Fibroblast of lung (primary cell): ENCODE data around the gene RNF5. TPM values are rescaled to one million over a fixed set of nuclear protein-coding genes. Genes with fewer than 3 reads are reported as not detected.

Experiments used
- DNase-seq, 2 donors: peaks; one replicate each; pipeline versions ENCODE4 v3.0.0 to v3.0.0-alpha.2; 2010; ENCODE audit warnings: low read depth in 2 of 2
- H2AFZ ChIP-seq: 2 replicates; pipeline ENCODE4 v1.5.1; 2012; ENCODE audit warnings: low read length, control low read depth, inconsistent platforms
- H3K27ac ChIP-seq: 2 replicates; pipeline ENCODE4 v1.5.1; 2011; ENCODE audit warnings: low read length, control low read depth; ENCODE audit not compliant: insufficient read depth
- H3K27me3 ChIP-seq: 2 replicates; pipeline ENCODE4 v1.5.1; 2011; ENCODE audit warnings: mild to moderate bottlenecking, low read length; ENCODE audit not compliant: control insufficient read depth, insufficient read depth
- H3K36me3 ChIP-seq: 2 replicates; pipeline ENCODE4 v1.5.1; 2011; ENCODE audit warnings: low read length; ENCODE audit not compliant: control insufficient read depth, insufficient read depth
- H3K4me1 ChIP-seq: 2 replicates; pipeline ENCODE4 v1.5.1; 2011; ENCODE audit warnings: low read length; ENCODE audit not compliant: control insufficient read depth, insufficient read depth; ENCODE audit errors: extremely low read depth
- H3K4me2 ChIP-seq: 2 replicates; pipeline ENCODE4 v1.5.1; 2011; ENCODE audit warnings: low read length, control low read depth; ENCODE audit not compliant: insufficient read depth; ENCODE audit errors: extremely low read depth
- H3K4me3 ChIP-seq, 4 experiments: fragments of 200-600 bp in 1 of 4; sonication (generic) in 1 of 4; replicated peaks in 1 of 4; 2 replicates each; pipeline ENCODE4 v1.5.1; 2011 to 2016; ENCODE audit warnings: low read length in 4 of 4, low read depth in 3 of 4, mild to moderate bottlenecking in 3 of 4, control low read depth in 2 of 4, inconsistent platforms in 1 of 4, mixed read lengths in 1 of 4; ENCODE audit not compliant: insufficient read depth in 1 of 4; ENCODE audit errors: control extremely low read depth in 1 of 4
- H3K79me2 ChIP-seq: 2 replicates; pipeline ENCODE4 v1.5.1; 2012; ENCODE audit warnings: mild to moderate bottlenecking, low read length, inconsistent platforms; ENCODE audit not compliant: control insufficient read depth, insufficient read depth
- H3K9ac ChIP-seq: 2 replicates; pipeline ENCODE4 v1.5.1; 2011; ENCODE audit warnings: mild to moderate bottlenecking, low read length, control low read depth; ENCODE audit not compliant: insufficient read depth
- H3K9me3 ChIP-seq: 2 replicates; pipeline ENCODE4 v1.5.1; 2012; ENCODE audit warnings: low read depth, low read length; ENCODE audit not compliant: control insufficient read depth, insufficient read depth
- H4K20me1 ChIP-seq: 2 replicates; pipeline ENCODE4 v1.5.1; 2011; ENCODE audit warnings: low read length; ENCODE audit not compliant: control insufficient read depth, insufficient read depth; ENCODE audit errors: extremely low read depth
- CTCF ChIP-seq, 2 donors: IDR thresholded peaks in 1 of 2; conservative IDR thresholded peaks in 1 of 2; 1 replicate in 1 of 2; 2 replicates in 1 of 2; pipeline ENCODE4 v1.5.1; 2011 to 2012; ENCODE audit warnings: low read length in 2 of 2, control low read depth in 1 of 2, inconsistent platforms in 1 of 2, low read depth in 1 of 2, mild to moderate bottlenecking in 1 of 2
- EZH2 ChIP-seq: IDR thresholded peaks from 2 replicates; pipeline ENCODE4 v1.5.1; 2012; ENCODE audit warnings: low read length, control low read depth, mild to moderate bottlenecking; ENCODE audit errors: missing control alignments
- polyA plus RNA-seq, 2 donors: library from polyadenylated mRNA; depleted of rRNA in 1 of 2; stranded (reverse) in 1 of 2; unstranded in 1 of 2; fragments of >200 nt; gene quantifications; 2 replicates each; pipeline ENCODE4 v1.2.1, GENCODE V29; 2011 to 2012; ENCODE audit warnings: missing spikeins in 1 of 2
- total RNA-seq: library from RNA; depleted of rRNA; stranded (reverse); fragments of >200 nt; gene quantifications from 2 replicates; pipeline ENCODE4 v1.2.1, GENCODE V29; 2014

RNF5 gene
- total and polyA plus RNA-seq, 2 donors (not counting 1 experiment from before 2014, with no cell fraction given) = 23.9 to 63.4 TPM

GRCh38 chr6:32171234-32171633 is 7.0 kb upstream of the RNF5 start:
- no peaks in the 10 kb centered on the region for H4K20me1 ChIP-seq
- H3K36me3 ChIP-seq = peaks cover 31% of the 10 kb centered on the region
- H3K4me2 ChIP-seq = no peak overlapping the region
- no peak overlapping the region for H3K27ac ChIP-seq
- H3K9ac ChIP-seq = no peak overlapping the region
- peaks cover 31% of the 10 kb centered on the region for H3K79me2 ChIP-seq
- no peaks in the 10 kb centered on the region for H3K27me3 ChIP-seq
- H2AFZ ChIP-seq = no peak overlapping the region
- H3K9me3 ChIP-seq = no peaks in the 10 kb centered on the region
- TF ChIP-seq CTCF (conservative IDR thresholded peaks at IDR 0.05 in 1 of 2, IDR thresholded peaks at IDR 0.05 in 1 of 2; ENCODE audit: low read depth in 1 of 2, low read length in 2 of 2) (no peak), EZH2 (no peak)
- no peak overlapping the region for H3K4me3 ChIP-seq
- DNase-seq = no peak
- H3K4me1 ChIP-seq = peaks cover 8% of the 10 kb centered on the region

GRCh38 chr6:32173051-32173727 is 5.0 kb upstream of the RNF5 start:
- H3K27ac ChIP-seq = no peak overlapping the region
- H2AFZ ChIP-seq = no peak overlapping the region
- H3K27me3 ChIP-seq = no peaks in the 10 kb centered on the region
- no peak overlapping the region for H3K4me2 ChIP-seq
- no peak overlapping the region for H3K9ac ChIP-seq
- no peaks in the 10 kb centered on the region for H4K20me1 ChIP-seq
- H3K36me3 ChIP-seq = peaks cover 20% of the 10 kb centered on the region
- no peaks in the 10 kb centered on the region for H3K9me3 ChIP-seq
- no peak overlapping the region for H3K4me3 ChIP-seq
- H3K79me2 ChIP-seq = peaks cover 31% of the 10 kb centered on the region
- peaks cover 16% of the 10 kb centered on the region for H3K4me1 ChIP-seq
- no peak for DNase-seq
- TF ChIP-seq CTCF (conservative IDR thresholded peaks at IDR 0.05 in 1 of 2, IDR thresholded peaks at IDR 0.05 in 1 of 2; ENCODE audit: low read depth in 1 of 2, low read length in 2 of 2) = no peak
- TF ChIP-seq EZH2 = no peak

GRCh38 chr6:32174416-32174815 is 3.8 kb upstream of the RNF5 start:
- Histone ChIP-seq H3K4me2 (peak overlapping the region; percentile 95), H3K4me1 (peaks cover 18% of the 10 kb centered on the region), H3K36me3 (peaks cover 15% of the 10 kb centered on the region), H3K27me3 (no peaks in the 10 kb centered on the region), H3K4me3 (peak overlapping the region in 2 of 4 experiments; percentile 93 to 99), H3K9me3 (no peaks in the 10 kb centered on the region), H3K27ac (no peak overlapping the region), H4K20me1 (no peaks in the 10 kb centered on the region), H3K9ac (no peak overlapping the region), H2AFZ (no peak overlapping the region), H3K79me2 (peaks cover 39% of the 10 kb centered on the region)
- TF ChIP-seq EZH2 (no peak), CTCF (conservative IDR thresholded peaks at IDR 0.05 in 1 of 2, IDR thresholded peaks at IDR 0.05 in 1 of 2; ENCODE audit: low read depth in 1 of 2, low read length in 2 of 2) (no peak)
- no peak for DNase-seq
